Measurements from ENCODE around the gene ITSN1.

The ITSN1 gene

GRCh38 chr21:33841561-33841960 is 199.3 kb downstream of the ITSN1 start:
- DNase-seq (ENCODE audit: low spot score) = no peak
- in situ Hi-C loops (cut with MboI; ENCODE audit: low sequenced_read_pairs, unreplicated experiment) = no loop called here
- TF ChIP-seq CTCF (IDR thresholded peaks at IDR 0.05; ENCODE audit: borderline replicate concordance, control extremely low read depth, extremely low read depth, insufficient read depth, missing control alignments) = no peak

DNA sequence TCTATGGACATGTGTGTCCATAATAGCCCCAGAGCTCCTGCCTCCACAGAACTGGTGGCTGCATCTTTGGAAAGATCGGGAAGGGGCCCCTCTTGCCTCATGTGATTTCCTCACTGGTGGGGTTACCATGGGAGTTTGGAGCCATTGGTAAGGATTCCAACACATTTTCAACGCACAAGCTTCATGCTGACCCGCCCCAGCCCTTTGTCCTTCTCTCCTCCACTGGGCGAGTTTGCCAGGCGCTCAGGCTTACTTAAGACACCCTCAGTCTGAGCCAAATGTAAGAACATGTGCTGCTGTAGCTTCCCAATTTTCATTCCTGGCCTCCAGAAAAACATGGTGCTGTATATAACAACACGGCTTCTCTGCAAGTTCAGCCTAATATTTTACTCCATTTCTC is 200.9 kb downstream of the ITSN1 start:
- no peak for TF ChIP-seq CTCF (IDR thresholded peaks at IDR 0.05; ENCODE audit: borderline replicate concordance, control extremely low read depth, extremely low read depth, insufficient read depth, missing control alignments)
- DNase-seq (ENCODE audit: low spot score) = no peak
- in situ Hi-C loops (cut with MboI; ENCODE audit: low sequenced_read_pairs, unreplicated experiment) = no loop called here

- no peak for TF ChIP-seq CTCF (IDR thresholded peaks at IDR 0.05; ENCODE audit: borderline replicate concordance, control extremely low read depth, extremely low read depth, insufficient read depth, missing control alignments)
- in situ Hi-C loops (cut with MboI; ENCODE audit: low sequenced_read_pairs, unreplicated experiment) = no loop called here
- no peak for DNase-seq (ENCODE audit: low spot score)
These were observed 202.0 kb downstream of the ITSN1 start for GRCh38 chr21:33844104-33844889.

GRCh38 chr21:33844890-33845205 is 202.5 kb downstream of the ITSN1 start:
- no peak for TF ChIP-seq CTCF (IDR thresholded peaks at IDR 0.05; ENCODE audit: borderline replicate concordance, control extremely low read depth, extremely low read depth, insufficient read depth, missing control alignments)
- DNase-seq (ENCODE audit: low spot score) = no peak
- in situ Hi-C loops (cut with MboI; ENCODE audit: low sequenced_read_pairs, unreplicated experiment) = no loop called here

GRCh38 chr21:33846141-33846540 is 203.8 kb downstream of the ITSN1 start:
- no peak for TF ChIP-seq CTCF (IDR thresholded peaks at IDR 0.05; ENCODE audit: borderline replicate concordance, control extremely low read depth, extremely low read depth, insufficient read depth, missing control alignments)
- in situ Hi-C loops (cut with MboI; ENCODE audit: low sequenced_read_pairs, unreplicated experiment) = no loop called here
- no peak for DNase-seq (ENCODE audit: low spot score)

- no peak for DNase-seq (ENCODE audit: low spot score)
- TF ChIP-seq CTCF (IDR thresholded peaks at IDR 0.05; ENCODE audit: borderline replicate concordance, control extremely low read depth, extremely low read depth, insufficient read depth, missing control alignments) = no peak
- in situ Hi-C loops (cut with MboI; ENCODE audit: low sequenced_read_pairs, unreplicated experiment) = no loop called here
These were observed 205.4 kb downstream of the ITSN1 start for GRCh38 chr21:33847588-33848248.

Measured in GM13976 (cell line).